ENCODE data around the gene MORF4L1.
"Not testable (repeated sequence)": the region's sequence is repeated elsewhere in the genome, so short reads cannot be mapped to it uniquely, and the experiment has no call there.

Gene MORF4L1

GRCh38 chr15:78895471-78895870, 22.8 kb downstream of the MORF4L1 start:
- no peak for DNase-seq
- TF ChIP-seq, protein P1, sequence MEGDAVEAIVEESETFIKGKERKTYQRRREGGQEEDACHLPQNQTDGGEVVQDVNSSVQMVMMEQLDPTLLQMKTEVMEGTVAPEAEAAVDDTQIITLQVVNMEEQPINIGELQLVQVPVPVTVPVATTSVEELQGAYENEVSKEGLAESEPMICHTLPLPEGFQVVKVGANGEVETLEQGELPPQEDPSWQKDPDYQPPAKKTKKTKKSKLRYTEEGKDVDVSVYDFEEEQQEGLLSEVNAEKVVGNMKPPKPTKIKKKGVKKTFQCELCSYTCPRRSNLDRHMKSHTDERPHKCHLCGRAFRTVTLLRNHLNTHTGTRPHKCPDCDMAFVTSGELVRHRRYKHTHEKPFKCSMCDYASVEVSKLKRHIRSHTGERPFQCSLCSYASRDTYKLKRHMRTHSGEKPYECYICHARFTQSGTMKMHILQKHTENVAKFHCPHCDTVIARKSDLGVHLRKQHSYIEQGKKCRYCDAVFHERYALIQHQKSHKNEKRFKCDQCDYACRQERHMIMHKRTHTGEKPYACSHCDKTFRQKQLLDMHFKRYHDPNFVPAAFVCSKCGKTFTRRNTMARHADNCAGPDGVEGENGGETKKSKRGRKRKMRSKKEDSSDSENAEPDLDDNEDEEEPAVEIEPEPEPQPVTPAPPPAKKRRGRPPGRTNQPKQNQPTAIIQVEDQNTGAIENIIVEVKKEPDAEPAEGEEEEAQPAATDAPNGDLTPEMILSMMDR (IDR thresholded peaks at IDR 0.05; ENCODE audit: low read depth, low read length): no peak
- Histone ChIP-seq H3K27me3 (no peaks in the 10 kb centered on the region), H3K36me3 (peaks cover 90% of the 10 kb centered on the region), H3K9me3 (no peaks in the 10 kb centered on the region), H3K4me1 (no peaks in the 10 kb centered on the region), H3K4me3 (ENCODE audit: low read depth, low read length) (no peak overlapping the region)

DNA sequence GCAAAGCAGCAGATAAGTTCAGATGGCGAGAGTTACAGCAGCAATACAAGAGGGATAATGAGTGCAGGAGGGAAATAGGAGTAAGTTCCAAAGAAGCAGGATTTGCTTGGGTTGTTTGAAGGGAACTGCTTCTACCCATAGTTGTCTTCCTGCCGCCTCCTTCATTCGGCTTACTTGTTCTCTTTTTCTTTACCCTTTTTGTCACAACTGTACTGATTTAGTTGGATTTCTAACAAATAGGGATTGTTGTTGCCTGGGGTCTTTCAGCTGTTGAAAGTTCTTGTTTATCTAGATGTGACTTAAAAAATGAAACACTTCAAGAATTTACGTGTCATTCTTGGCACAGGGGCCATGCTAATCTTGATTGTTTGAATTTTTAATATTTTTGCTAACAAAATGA, 25.9 kb downstream of the MORF4L1 start:
- Histone ChIP-seq H3K4me3 (ENCODE audit: low read depth, low read length) (no peak overlapping the region), H3K4me1 (no peaks in the 10 kb centered on the region), H3K9me3 (no peaks in the 10 kb centered on the region), H3K27me3 (no peaks in the 10 kb centered on the region), H3K36me3 (peaks cover 92% of the 10 kb centered on the region)
- TF ChIP-seq, protein P1 (IDR thresholded peaks at IDR 0.05; ENCODE audit: low read depth, low read length): no peak
- DNase-seq: no peak

DNA sequence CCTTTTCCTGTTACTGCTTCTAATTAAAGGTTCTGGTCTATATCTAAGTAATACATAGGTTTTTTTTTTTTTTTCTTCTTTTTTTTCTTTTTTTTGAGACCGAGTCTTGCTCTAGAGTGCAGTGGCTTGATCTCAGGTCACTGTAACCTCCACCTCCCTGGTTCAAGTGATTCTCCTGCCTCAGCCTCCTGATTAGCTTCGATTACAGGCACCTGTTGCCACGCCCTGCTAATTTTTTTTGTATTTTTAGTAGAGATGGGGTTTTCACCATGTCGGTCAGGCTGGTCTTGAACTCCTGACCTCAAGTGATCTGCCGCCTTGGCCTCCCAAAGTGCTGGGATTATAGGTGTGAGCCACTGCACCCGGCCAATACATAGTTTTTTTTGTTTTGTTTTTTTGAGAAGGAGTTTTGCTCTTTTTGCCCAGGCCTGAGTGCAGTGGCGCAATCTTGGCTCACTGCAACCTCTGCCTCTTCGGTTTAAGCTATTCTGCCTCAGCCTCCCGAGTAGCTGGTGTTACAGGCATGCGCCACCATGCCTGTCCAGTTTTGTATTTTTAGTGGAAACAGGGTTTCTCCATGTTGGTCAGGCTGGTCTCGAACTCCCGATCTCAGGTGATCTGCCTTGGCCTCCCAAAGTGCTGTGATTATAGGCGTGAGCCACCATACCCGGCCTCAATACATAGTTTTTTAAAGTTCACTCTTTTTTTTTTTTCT, 28.3 kb downstream of the MORF4L1 start:
- not testable (repeated sequence) for H3K27me3 ChIP-seq; H3K4me1 ChIP-seq; H3K9me3 ChIP-seq; DNase-seq; H3K4me3 ChIP-seq (ENCODE audit: low read depth, low read length)
- H3K36me3 ChIP-seq: peaks cover 90% of the 10 kb centered on the region

GRCh38 chr15:78902281-78903032, 29.8 kb downstream of the MORF4L1 start:
- H3K27me3 ChIP-seq; H3K9me3 ChIP-seq; DNase-seq; H3K4me3 ChIP-seq (ENCODE audit: low read depth, low read length); H3K4me1 ChIP-seq: not testable (repeated sequence)
- peaks cover 98% of the 10 kb centered on the region for H3K36me3 ChIP-seq

DNA sequence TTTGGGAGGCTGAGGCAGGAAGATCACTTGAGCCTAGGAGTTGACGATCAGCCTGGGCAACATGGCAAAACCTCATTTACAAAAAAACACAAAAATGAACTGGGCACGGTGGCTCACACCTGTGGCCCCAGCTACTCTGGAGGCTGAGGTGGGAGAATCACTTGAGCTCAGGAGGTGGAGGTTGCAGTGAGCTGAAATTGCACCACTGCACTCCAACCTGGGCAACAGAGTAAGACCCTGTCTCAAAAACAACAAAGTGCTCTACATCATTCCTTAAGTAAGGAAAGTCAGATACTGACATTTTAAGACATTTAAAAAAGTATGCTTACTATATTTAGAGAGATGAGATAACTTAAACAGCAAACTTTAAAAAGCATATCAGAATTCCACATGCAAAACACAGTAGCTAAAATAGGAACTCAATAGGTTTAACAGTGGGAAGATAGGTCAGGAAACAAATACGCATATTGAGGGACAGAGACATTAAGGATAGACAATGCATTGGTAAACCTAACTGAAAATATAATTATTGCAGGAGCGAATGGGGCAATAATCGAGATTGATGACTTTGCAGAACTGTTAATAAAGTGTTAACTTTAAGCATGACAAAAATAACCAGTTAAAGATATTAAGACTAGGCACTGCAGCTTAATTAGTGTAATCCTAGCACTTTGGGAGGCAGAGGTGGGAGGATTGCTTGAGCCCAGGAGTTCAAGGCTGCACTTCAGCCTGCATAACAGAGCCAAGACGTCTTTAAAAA, 32.1 kb downstream of the MORF4L1 start:
- peaks cover 80% of the 10 kb centered on the region for H3K36me3 ChIP-seq
- H3K27me3 ChIP-seq: no peaks in the 10 kb centered on the region
- no peaks in the 10 kb centered on the region for H3K9me3 ChIP-seq
- peaks cover 6% of the 10 kb centered on the region; the same call in 1 of the 2 replicates for H3K4me1 ChIP-seq
- no peak for DNase-seq
- no peak overlapping the region for H3K4me3 ChIP-seq (ENCODE audit: low read depth, low read length)
- TF ChIP-seq, protein P1 (IDR thresholded peaks at IDR 0.05; ENCODE audit: low read depth, low read length): no peak

GRCh38 chr15:78906316-78906620, 33.6 kb downstream of the MORF4L1 start:
- no peak for DNase-seq
- Histone ChIP-seq H3K4me3 (ENCODE audit: low read depth, low read length) (no peak overlapping the region), H3K4me1 (peaks cover 6% of the 10 kb centered on the region; the same call in 1 of the 2 replicates), H3K36me3 (peaks cover 79% of the 10 kb centered on the region), H3K9me3 (no peaks in the 10 kb centered on the region), H3K27me3 (no peaks in the 10 kb centered on the region)
- TF ChIP-seq, protein P1 (IDR thresholded peaks at IDR 0.05; ENCODE audit: low read depth, low read length): no peak

DNA sequence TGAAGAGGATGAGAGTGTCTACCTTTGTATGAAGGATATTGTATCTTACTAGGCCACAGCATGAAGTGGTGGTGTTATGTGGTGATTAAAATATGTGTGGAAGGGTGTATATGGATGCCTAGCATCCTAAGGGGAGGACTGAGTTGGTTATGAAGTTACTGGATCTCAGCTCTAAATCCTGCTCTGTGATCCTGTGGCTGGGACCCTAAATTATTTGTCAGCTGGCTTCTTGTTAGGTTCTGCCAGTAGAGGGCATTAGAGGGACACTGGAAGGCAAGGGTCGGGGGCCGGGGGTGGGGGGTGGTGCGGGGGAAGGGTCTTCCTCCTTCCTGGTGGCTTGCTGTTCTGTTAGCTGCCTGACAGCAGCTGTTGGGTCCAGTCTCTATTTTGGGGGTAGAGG, 34.9 kb downstream of the MORF4L1 start:
- Histone ChIP-seq H3K4me1 (peaks cover 6% of the 10 kb centered on the region; the same call in 1 of the 2 replicates), H3K36me3 (peaks cover 76% of the 10 kb centered on the region), H3K27me3 (no peaks in the 10 kb centered on the region), H3K4me3 (ENCODE audit: low read depth, low read length) (no peak overlapping the region), H3K9me3 (no peaks in the 10 kb centered on the region)
- TF ChIP-seq, protein P1 (IDR thresholded peaks at IDR 0.05; ENCODE audit: low read depth, low read length): peak; percentile 50
- DNase-seq: no peak
